ENCODE data around the gene WRNIP1. TPM values are rescaled to one million over a fixed set of nuclear protein-coding genes. Genes with fewer than 3 reads are reported as not detected.

WRNIP1 gene
- total RNA-seq, 1 donor from 2014 or later = 40.4 TPM

- Mint-ChIP-seq H3K4me1 (ENCODE audit: low read depth) (peaks cover 5% of the 10 kb centered on the region), H3K4me3 (ENCODE audit: low read depth) (no peak overlapping the region), H3K9me3 (ENCODE audit: low read depth) (peaks cover 5% of the 10 kb centered on the region), H3K27ac (no peak overlapping the region), H3K36me3 (ENCODE audit: insufficient read depth) (peaks cover 1% of the 10 kb centered on the region), H3K27me3 (peaks cover 3% of the 10 kb centered on the region)
- no peak for TF ChIP-seq CTCF (IDR thresholded peaks at IDR 0.05; ENCODE audit: unreplicated experiment)
- DNase-seq (ENCODE audit: low spot score, unreplicated experiment) = no peak
Measured at GRCh38 chr6:2721219-2721618, 44.0 kb upstream of the WRNIP1 start.

DNA sequence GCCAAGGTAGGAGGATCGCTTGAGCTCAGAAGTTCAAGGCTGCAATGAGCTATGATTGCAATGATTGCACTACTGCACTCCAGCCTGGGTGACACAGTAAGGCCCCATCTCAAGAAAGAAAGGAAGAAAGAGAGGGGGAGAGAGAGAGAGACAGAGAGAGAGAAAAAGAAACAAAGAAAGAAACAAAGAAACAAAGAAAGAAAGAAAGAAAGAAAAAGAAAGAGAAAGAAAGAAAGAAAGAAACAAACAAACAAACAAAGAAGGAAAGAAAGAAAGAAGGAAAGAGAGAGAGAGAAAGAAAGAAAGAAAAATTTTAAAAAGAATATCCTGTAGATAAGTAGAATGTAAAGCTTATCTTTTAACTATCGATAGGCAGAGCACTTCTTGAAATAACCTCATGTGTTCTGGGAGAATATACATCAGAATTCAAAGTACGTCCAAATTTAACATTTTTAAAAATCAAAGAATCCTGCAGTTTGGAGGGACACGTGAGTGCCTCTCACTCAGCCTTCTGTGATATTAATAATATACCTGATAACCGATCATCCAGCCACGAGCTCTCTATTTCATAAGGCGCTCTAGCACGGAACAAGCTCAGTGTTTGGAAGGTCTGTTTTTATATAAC is 39.7 kb upstream of the WRNIP1 start:
- Mint-ChIP-seq H3K9me3 (ENCODE audit: low read depth) (peaks cover 5% of the 10 kb centered on the region), H3K4me1 (ENCODE audit: low read depth) (peaks cover 5% of the 10 kb centered on the region), H3K27me3 (peaks cover 14% of the 10 kb centered on the region), H3K4me3 (ENCODE audit: low read depth) (no peak overlapping the region), H3K36me3 (ENCODE audit: insufficient read depth) (peaks cover 1% of the 10 kb centered on the region), H3K27ac (no peak overlapping the region)
- no peak for TF ChIP-seq CTCF (IDR thresholded peaks at IDR 0.05; ENCODE audit: unreplicated experiment)
- no peak for DNase-seq (ENCODE audit: low spot score, unreplicated experiment)

GRCh38 chr6:2725999-2726567 is 39.1 kb upstream of the WRNIP1 start:
- peaks cover 5% of the 10 kb centered on the region for H3K4me1 Mint-ChIP-seq (ENCODE audit: low read depth)
- H3K27ac Mint-ChIP-seq = peak overlapping the region; percentile 72
- peaks cover 14% of the 10 kb centered on the region for H3K27me3 Mint-ChIP-seq
- no peak for TF ChIP-seq CTCF (IDR thresholded peaks at IDR 0.05; ENCODE audit: unreplicated experiment)
- no peaks in the 10 kb centered on the region for H3K36me3 Mint-ChIP-seq (ENCODE audit: insufficient read depth)
- DNase-seq (ENCODE audit: low spot score, unreplicated experiment) = no peak
- no peak overlapping the region for H3K4me3 Mint-ChIP-seq (ENCODE audit: low read depth)
- H3K9me3 Mint-ChIP-seq (ENCODE audit: low read depth) = peaks cover 5% of the 10 kb centered on the region

- H3K4me1 Mint-ChIP-seq (ENCODE audit: low read depth) = peaks cover 9% of the 10 kb centered on the region
- DNase-seq (ENCODE audit: low spot score, unreplicated experiment) = no peak
- no peak overlapping the region for H3K27ac Mint-ChIP-seq
- H3K9me3 Mint-ChIP-seq (ENCODE audit: low read depth) = no peaks in the 10 kb centered on the region
- no peak for TF ChIP-seq CTCF (IDR thresholded peaks at IDR 0.05; ENCODE audit: unreplicated experiment)
- no peak overlapping the region for H3K4me3 Mint-ChIP-seq (ENCODE audit: low read depth)
- H3K27me3 Mint-ChIP-seq = peaks cover 14% of the 10 kb centered on the region
- no peaks in the 10 kb centered on the region for H3K36me3 Mint-ChIP-seq (ENCODE audit: insufficient read depth)
Measured at GRCh38 chr6:2729921-2730320, 35.3 kb upstream of the WRNIP1 start.

- Mint-ChIP-seq H3K9me3 (ENCODE audit: low read depth) (no peaks in the 10 kb centered on the region), H3K27me3 (peaks cover 14% of the 10 kb centered on the region), H3K4me1 (ENCODE audit: low read depth) (peaks cover 7% of the 10 kb centered on the region), H3K27ac (no peak overlapping the region), H3K36me3 (ENCODE audit: insufficient read depth) (no peaks in the 10 kb centered on the region), H3K4me3 (ENCODE audit: low read depth) (no peak overlapping the region)
- TF ChIP-seq CTCF (IDR thresholded peaks at IDR 0.05; ENCODE audit: unreplicated experiment) = no peak
- no peak for DNase-seq (ENCODE audit: low spot score, unreplicated experiment)
Measured at GRCh38 chr6:2730353-2731107, 34.7 kb upstream of the WRNIP1 start.
